ENCODE results near the gene B3GAT2.

Gene B3GAT2

DNA sequence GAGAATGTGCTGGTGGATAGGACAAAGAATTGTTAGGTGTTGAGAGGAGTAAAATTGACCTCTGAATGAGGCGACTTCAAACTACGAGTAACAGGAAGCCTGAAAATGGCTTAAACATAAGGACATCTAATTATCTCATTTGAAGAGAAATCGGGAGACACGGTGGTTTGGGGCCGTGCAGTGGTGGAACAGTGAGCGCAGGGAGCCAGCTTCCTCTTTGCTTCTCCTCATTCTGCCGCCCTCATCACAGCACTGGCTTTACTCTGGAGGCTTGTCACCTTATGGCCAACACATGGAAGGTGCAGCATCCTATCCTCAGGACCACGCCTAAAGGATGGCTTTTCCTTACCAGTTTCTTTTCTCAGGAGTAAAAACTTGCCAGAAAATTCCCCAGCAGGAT is 114.3 kb downstream of the B3GAT2 start:
- DNase-seq (ENCODE audit: low read depth): no peak

DNA sequence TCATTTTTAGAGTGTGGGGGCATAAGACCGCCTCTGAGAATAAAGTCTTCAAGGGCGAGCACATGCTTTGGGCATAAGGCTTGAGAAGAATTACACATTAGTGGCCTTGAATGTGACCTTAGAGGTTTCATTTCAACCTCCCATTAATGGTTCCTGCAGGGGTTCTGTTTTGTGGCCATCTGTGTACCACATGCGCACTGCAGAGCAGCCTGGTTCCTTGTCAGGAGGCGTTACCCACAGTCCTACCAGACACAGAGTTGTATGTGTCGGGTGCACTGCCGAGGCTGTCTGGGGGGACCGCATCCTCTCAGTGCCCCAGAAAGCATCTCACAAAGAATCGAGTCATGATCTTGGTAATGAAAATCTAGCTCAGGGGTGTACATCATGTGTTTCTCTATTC is 115.7 kb downstream of the B3GAT2 start:
- DNase-seq (ENCODE audit: low read depth): no peak

DNA sequence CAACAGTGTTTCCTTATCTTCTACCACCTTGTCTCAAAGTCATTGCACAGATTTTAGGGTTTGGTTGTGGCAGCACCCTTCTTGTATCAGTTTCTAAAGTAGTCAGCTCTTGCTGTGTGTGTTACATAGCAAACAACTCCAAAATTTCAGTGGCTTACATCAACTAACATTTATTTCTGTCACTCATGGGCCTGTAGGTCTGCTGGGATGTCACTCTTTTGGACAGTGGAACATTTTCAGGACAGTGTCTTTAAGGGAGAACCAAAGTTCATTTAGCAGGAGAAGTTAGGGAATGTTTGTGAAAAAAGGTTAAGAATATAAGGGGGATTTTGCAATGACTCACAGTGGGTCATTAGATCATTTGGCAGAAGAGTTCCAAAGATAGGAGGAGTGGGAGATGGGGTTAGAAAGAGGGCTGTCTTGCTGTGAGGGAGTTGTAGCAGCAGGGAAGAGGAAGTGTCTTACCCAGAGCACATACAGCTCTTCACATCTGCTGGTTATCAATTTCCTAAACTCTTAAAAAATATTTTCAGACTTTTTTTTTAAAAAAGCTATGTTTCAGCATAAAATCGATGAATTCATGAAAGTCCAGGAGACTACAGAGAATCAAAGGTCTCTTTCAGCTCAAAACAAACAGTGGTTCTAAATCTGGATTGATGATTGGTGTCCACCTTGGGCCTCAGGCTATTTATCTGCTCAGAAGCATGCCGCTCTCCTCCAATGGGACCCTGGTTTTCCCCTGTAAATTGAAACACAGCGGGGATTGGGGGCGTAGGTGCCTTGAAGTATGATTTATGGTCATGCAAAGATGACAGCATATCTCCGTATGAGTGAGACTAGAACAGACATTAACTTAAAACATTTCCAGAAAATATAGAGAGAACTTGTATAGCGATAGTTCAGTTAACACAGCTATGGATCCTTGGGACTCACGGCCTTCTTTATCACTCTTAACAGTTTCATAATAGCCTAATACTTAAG is 117.3 kb downstream of the B3GAT2 start:
- DNase-seq (ENCODE audit: low read depth): peak; percentile 17

DNA sequence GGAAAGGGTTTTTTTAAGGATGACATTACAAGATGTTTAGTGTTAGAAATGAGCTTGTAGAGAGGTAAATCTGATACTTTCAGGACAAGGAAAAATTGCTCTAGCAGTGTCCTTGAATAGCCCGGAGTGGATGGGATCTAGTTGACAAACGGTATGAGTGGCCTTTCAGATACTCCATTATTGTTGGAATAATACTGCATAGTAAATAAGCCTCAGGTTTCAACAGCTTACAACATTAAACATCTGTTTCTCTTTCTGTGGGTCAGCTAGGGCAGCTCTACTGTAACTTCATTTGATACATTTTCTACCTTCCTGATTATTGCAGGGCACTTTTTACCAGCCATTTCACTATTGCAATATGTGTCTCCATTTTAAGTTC is 118.0 kb downstream of the B3GAT2 start:
- DNase-seq (ENCODE audit: low read depth): no peak

DNA sequence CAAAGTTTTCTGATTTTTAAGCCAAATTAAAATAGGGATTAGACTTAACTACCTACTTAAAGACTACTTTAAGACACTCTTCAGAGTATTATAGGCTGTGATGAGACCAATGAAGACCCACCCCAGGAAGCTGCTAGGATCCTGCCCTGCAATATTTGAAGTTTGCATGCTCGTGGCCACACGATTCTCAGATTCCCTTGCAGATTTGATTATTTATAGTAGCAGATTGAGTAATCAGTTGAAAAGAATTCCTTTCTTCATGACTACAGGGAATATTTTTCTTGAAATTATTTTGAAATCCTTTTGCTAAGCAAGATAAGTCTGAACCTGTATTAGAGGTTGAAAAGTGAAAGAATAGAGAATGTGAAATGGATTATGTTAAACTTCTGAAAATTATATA is 122.3 kb downstream of the B3GAT2 start:
- DNase-seq (ENCODE audit: low read depth): peak; percentile 44

DNA sequence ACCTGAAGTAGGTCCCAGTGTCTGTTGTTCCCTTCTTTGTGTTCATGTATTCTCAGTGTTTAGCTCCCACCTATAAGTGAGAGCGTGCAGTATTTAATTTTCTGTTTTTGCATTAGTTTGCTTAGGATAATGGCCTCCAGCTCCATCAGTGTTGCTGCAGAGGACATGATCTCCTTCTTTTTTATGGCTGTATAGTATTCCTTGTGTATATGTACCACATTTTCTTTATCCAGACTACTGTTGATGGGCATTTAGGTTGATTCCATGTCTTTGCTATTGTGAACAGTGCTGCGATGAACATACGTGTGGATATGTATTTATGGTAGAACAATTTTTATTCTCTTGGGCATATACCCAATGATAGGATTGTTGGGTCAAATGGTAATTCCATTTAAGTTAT is 125.4 kb downstream of the B3GAT2 start:
- no peak for DNase-seq (ENCODE audit: low read depth)

DNA sequence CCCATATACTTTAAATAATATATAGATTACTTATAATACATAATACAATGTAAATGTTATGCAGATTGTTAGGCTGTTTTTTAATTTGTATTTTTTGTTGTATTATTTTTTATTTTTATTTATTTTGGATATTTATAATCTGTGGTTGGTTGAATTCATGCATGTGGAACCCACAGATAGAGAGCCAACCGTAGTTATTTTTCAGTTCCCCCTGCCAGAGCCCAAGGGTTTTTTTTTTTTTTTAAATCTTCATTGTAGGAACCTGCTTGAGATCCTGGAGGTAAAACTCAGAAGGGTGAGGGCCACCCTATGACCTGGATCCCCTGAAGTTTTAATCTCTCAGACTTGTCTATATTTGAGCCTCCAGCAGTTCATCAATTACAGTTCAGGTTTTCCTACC is 133.2 kb downstream of the B3GAT2 start:
- DNase-seq (ENCODE audit: low read depth): no peak

DNA sequence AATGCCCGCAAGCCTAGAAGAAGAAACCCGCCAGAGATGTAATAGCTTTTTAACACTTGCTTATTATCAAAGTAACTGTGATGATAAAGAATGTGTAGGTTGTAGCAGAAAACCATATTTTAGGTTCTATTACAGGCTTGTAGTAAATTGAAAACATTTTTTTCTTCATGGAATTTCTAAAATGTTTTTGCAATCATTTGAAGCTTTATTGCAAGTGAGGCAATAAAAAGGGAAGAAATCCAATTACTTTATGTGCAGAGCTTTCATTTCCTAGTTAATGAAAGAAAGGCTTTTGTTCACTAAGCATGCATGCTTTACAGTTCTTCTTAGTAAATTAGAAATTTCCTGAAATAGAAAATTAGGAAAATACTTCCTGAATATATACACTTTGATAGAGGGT is 135.1 kb downstream of the B3GAT2 start:
- no peak for DNase-seq (ENCODE audit: low read depth)

DNA sequence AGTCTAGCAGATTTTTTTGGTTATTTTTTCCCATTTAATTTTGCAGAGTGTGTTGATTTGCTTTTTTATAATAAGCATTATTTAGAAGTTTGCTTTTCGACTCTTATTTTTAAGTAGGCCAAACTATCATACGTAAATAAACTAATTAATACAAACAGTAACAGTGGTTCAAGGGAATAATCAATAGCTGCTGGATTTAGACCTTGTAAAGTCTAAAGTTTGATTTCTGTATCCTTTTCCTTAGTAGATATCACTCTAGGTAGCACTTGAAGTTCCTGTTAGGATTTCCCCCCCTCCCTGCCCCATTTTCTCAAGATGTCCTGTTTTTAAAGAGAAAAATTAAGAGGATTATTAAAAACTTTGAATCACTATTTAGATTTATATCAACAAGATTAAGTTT is 136.1 kb downstream of the B3GAT2 start:
- DNase-seq (ENCODE audit: low read depth): no peak

DNA sequence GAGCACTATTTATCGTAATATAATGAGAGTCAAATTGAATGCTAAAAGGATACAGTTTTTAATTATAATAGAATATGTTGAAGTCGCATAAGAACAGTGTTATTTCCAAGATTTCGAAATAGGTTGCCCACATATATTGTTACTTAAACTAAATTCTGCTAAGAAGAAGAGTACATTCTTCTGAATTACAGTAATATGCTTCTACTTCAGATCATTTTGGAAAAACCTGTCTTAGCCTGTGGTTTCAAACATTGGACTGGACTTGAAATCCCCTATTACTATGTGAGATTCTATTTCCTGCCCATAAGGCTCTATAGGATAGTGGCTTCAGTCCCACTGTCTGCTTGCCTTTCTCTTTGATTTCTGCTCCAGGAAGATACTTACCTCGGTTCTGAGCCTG is 137.2 kb downstream of the B3GAT2 start:
- peak; percentile 2 for DNase-seq (ENCODE audit: low read depth)

DNA sequence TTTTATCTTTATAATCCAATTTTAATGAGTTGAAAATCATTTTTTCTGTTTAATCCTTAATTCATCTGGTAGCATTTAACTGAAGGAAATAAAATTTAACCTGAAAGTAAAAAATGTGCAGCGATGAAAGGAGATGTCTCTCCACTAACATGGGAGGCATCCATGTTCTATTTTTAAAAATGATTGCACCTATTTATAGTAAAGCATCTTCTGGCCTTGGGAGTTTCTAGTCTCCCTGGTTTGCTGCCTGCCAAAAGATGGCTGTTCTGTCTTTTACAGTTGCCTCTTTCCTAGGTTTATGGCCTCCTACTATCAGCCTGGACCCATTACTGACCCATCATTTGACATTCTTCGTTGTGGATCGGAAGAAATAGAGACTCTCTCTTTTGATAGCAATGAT is 143.0 kb downstream of the B3GAT2 start:
- DNase-seq (ENCODE audit: low read depth): no peak

DNA sequence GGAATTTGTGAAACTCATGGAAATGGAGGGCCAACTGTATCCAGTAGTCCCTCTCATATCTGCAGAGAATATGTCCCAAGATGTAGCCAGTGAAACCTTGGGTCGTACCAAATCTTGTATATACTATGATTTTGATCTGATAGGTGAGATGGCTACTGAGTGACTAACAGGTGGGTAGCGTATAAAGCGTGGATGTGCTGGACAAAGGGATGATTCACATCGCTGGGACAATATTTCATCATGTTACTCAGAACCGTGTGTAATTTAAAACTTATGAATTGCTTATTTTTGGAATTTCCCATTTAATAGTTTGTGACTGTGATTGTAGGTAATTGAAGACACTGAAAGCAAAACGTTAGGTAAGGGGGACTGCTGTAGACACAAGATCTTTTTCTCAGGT is 145.1 kb downstream of the B3GAT2 start:
- DNase-seq (ENCODE audit: low read depth): peak; percentile 20
